SK-N-MC (cell line): ENCODE results near the gene ANKS1B.
"Not testable (repeated sequence)": the region's sequence is repeated elsewhere in the genome, so short reads cannot be mapped to it uniquely, and the experiment has no call there.

Source experiments
- DNase-seq: peaks from one replicate; pipeline ENCODE4 v3.0.0-alpha.2; 2011; ENCODE audit warnings: low read depth, low spot score
- H3K27ac ChIP-seq: fragments of 200-600 bp; sonication (generic); 2 replicates; pipeline ENCODE4 v1.5.1; 2016; ENCODE audit warnings: mixed run types
- H3K36me3 ChIP-seq: fragments of 200-600 bp; sonication (generic); 2 replicates; pipeline ENCODE4 v1.6.1; 2017; ENCODE audit warnings: antibody characterized with exemption, low read length, mixed read lengths; ENCODE audit not compliant: insufficient read depth
- H3K4me3 ChIP-seq: fragments of 200-600 bp; sonication (generic); 2 replicates; pipeline ENCODE4 v1.5.1; 2016
- H3K9ac ChIP-seq: fragments of 200-600 bp; sonication (generic); 2 replicates; pipeline ENCODE4 v1.8.0; 2017; ENCODE audit warnings: mixed run types, mixed read lengths; ENCODE audit not compliant: insufficient read length
- H3K9me3 ChIP-seq: fragments of 200-600 bp; sonication (generic); 2 replicates; pipeline ENCODE4 v1.6.1; 2017; ENCODE audit warnings: low read depth, mild to moderate bottlenecking, antibody characterized with exemption, low read length, moderate library complexity, mixed read lengths
- EZH2 ChIP-seq: fragments of 200-600 bp; sonication (generic); IDR thresholded peaks from one replicate; pipeline ENCODE4 v1.6.1; 2017; ENCODE audit warnings: antibody characterized with exemption
- FOXP2 ChIP-seq: optimal IDR thresholded peaks from 2 replicates; pipeline ENCODE3; 2011; ENCODE audit warnings: mild to moderate bottlenecking, moderate library complexity; ENCODE audit not compliant: insufficient read depth; ENCODE audit errors: extremely low read length, control extremely low read depth
- POLR2AphosphoS5 ChIP-seq: IDR thresholded peaks from 2 replicates; pipeline ENCODE4 v1.6.1; 2012; ENCODE audit warnings: mild to moderate bottlenecking, low read depth, low read length, borderline replicate concordance

The ANKS1B gene

DNA sequence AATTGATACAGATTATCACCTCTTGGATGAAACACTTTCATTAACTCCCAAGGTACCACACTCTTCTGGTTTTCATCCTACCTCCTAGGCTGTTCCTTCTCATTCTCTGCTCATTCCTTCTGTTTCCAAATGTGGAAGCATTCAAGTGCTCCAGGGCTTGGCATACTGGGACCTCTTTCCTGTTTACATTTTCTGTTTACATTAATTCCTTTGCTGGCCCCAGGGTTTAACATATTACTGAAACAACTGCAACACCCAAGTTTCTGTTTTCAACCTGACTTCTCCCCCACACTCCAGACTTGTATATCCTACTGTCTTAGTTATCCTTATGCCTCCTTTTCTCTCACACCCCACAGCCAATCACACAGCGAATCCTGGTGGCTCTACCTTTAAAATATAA lies 723.5 kb downstream of the ANKS1B start:
- no peaks in the 10 kb centered on the region for H3K9me3 ChIP-seq
- H3K36me3 ChIP-seq = no peaks in the 10 kb centered on the region
- no peak overlapping the region for H3K9ac ChIP-seq
- H3K4me3 ChIP-seq = no peak overlapping the region
- TF ChIP-seq FOXP2 (no peak), EZH2 (no peak), POLR2AphosphoS5 (no peak)
- no peak for DNase-seq
- no peak overlapping the region for H3K27ac ChIP-seq

DNA sequence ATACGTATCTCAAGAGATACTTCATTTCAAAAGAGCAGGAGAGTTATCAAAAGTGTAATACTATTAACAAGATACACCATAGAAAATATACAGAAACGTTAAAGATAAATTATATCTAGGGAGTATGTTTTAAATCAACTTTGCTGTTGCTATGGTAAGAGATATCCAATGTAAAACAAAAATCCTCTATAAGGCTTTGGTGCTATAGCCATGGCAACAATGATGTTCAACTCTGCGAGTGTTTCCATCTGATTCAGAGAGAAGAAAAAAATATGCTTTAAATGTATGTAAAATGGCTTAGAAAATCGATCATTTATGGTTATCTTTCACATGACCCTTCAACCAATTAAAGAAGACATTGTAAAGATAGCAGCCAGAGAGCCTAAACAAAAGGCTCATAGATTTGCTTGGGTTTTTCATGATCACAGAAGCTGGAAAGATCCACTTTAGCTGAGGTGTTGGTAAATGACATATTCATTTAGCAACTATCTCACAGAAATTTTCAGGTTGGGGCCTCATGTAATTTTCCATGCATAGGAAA lies 724.2 kb downstream of the ANKS1B start:
- Histone ChIP-seq H3K36me3 (no peaks in the 10 kb centered on the region), H3K27ac (no peak overlapping the region), H3K4me3 (no peak overlapping the region), H3K9me3 (no peaks in the 10 kb centered on the region), H3K9ac (no peak overlapping the region)
- no peak for TF ChIP-seq EZH2
- no peak for TF ChIP-seq POLR2AphosphoS5
- no peak for TF ChIP-seq FOXP2
- DNase-seq = no peak

- DNase-seq = peak; percentile 48
- no peak overlapping the region for H3K9ac ChIP-seq
Observed at GRCh38 chr12:99259040-99259934, 725.4 kb downstream of the ANKS1B start.

DNA sequence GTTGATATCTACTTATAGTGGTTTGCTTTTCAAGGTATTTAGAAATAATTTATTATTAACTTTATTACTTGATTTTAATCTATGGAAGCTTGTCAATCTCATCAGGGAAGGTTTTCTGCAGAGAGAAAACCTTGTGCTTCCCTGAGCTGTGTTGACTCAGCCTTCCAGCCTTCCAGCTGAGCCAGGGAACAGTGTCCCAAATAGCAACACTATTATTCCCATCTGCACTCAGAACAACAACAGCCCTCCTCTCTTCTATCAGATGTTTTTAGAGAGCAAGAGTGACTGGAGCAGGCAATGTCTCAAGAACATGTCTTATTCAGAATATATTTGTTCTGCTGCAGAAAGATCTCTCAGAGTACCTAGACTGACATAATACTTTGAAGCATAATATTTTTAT lies 727.1 kb downstream of the ANKS1B start:
- no peaks in the 10 kb centered on the region for H3K36me3 ChIP-seq
- H3K27ac ChIP-seq = no peak overlapping the region
- H3K9me3 ChIP-seq = no peaks in the 10 kb centered on the region
- no peak for DNase-seq
- TF ChIP-seq EZH2 = no peak
- no peak for TF ChIP-seq FOXP2
- TF ChIP-seq POLR2AphosphoS5 = no peak
- no peak overlapping the region for H3K4me3 ChIP-seq
- no peak overlapping the region for H3K9ac ChIP-seq

More at GRCh38 chr12:99259040-99259934, 725.4 kb downstream of the ANKS1B start:
- TF ChIP-seq POLR2AphosphoS5 (no peak), FOXP2 (no peak), EZH2 (no peak)
- 0 out of 2 replicates have a peak overlapping the region, but pooled peaks have one; percentile 10 for H3K27ac ChIP-seq
- no peaks in the 10 kb centered on the region for H3K36me3 ChIP-seq
- peak overlapping the region; percentile 59 for H3K4me3 ChIP-seq
- H3K9me3 ChIP-seq = no peaks in the 10 kb centered on the region

DNA sequence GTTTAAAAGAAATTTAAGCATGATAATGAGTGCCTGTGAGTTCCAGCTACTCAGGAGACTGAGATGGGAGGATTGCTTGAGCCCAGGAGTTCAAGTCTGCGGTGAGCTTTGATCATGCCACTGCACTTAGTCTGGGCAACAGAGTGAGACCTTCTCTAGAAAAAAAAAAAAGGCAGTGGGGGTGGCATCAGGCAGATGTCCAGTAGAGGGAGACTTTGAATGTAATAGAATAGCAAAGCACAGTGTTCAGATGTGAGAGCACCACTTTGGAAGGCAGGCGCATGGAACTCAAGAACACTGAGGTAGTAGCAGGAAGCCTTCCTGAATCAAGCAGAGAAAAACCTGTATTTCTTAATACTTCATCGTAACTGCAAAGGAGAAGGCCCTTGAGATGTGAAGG lies 731.7 kb downstream of the ANKS1B start:
- H3K27ac ChIP-seq = no peak overlapping the region
- no peak overlapping the region for H3K9ac ChIP-seq
- no peak for DNase-seq
- no peak overlapping the region for H3K4me3 ChIP-seq
- TF ChIP-seq FOXP2 = no peak
- no peaks in the 10 kb centered on the region for H3K9me3 ChIP-seq
- no peaks in the 10 kb centered on the region for H3K36me3 ChIP-seq

DNA sequence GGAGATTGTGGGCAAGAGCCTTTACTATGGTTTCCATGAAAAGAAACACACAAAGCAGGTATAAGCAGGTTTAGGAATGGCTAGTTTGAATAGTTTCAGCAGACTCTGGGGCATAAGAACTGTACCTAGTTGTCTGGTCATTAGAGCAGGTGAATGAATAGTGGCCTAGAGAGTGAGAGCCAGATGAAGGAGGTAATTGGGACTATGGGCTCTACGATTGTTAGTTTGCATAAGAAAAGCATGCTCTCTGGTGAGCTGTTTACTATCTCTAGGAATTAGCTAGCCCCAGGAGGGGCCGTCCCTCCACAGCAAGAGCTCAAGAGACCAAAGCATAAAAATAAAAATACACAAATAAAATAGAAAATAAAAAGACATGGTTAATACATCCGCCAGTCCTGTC lies 734.6 kb downstream of the ANKS1B start:
- no peak overlapping the region for H3K9ac ChIP-seq
- H3K4me3 ChIP-seq = no peak overlapping the region
- no peaks in the 10 kb centered on the region for H3K9me3 ChIP-seq
- no peaks in the 10 kb centered on the region for H3K36me3 ChIP-seq
- no peak for DNase-seq
- no peak for TF ChIP-seq EZH2
- no peak overlapping the region for H3K27ac ChIP-seq

DNA sequence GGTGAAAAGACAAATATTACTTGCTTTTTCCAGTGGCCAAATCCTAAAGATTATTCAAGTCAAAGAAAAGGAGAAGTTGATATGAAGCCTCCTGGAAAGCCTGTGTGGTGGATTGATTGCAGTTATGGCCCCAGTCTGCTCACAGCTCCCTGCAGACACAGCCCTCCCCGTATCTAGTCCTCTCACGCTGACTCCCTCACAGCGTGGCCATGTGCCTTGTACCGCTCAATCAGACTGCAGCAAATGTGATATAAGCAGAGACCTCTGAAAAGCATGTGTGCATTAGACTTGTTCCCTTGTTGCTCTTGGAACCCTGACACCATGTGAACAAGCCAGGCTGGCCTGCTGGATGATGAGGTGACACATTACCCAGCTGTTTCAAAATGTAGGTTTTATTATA lies 735.2 kb downstream of the ANKS1B start:
- Histone ChIP-seq H3K27ac (no peak overlapping the region), H3K9ac (no peak overlapping the region), H3K9me3 (no peaks in the 10 kb centered on the region), H3K36me3 (no peaks in the 10 kb centered on the region), H3K4me3 (no peak overlapping the region)
- DNase-seq = no peak
- no peak for TF ChIP-seq POLR2AphosphoS5
- no peak for TF ChIP-seq FOXP2
- TF ChIP-seq EZH2 = no peak

DNA sequence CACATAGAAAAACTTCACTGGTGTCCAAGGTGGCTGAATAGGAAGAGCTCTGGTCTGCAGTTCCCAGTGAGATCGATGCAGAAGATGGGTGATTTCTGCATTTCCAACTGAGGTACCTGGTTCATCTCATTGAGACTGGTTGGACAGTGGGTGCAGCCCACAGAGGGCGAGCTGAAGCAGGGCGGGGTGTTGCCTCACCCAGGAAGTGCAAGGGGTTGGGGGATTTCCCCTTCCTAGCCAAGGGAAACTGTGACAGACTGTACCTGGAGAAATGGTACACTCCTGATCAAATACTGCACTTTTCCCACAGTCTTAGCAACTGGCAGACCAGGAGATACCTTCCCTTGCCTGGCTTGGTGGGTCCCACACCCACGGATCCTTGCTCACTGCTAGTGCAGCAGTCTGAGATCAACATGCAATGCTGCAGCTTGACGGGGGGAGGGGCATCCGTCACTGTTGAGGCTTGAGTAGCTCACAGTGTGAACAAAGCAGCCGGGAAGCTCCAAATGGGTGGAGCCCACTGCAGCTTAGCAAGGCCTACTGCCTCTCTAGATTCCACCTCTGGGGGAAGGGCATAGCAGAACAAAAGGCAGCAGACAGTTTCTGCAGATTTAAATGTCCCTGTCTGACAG lies 746.7 kb downstream of the ANKS1B start:
- H3K4me3 ChIP-seq = 0 out of 2 replicates have a peak overlapping the region, but pooled peaks have one; percentile 15
- not testable (repeated sequence) for H3K9me3 ChIP-seq, H3K36me3 ChIP-seq, H3K9ac ChIP-seq, H3K27ac ChIP-seq
- DNase-seq = peak; percentile 8

GRCh38 chr12:99235381-99235780 lies 749.4 kb downstream of the ANKS1B start:
- DNase-seq = no peak
- Histone ChIP-seq H3K4me3 (no peak overlapping the region), H3K9me3 (no peaks in the 10 kb centered on the region), H3K9ac (no peak overlapping the region), H3K27ac (no peak overlapping the region), H3K36me3 (no peaks in the 10 kb centered on the region)
- no peak for TF ChIP-seq EZH2
- no peak for TF ChIP-seq POLR2AphosphoS5
- TF ChIP-seq FOXP2 = no peak
